ENCODE measurements around the gene ATXN10.

Gene ATXN10

DNA sequence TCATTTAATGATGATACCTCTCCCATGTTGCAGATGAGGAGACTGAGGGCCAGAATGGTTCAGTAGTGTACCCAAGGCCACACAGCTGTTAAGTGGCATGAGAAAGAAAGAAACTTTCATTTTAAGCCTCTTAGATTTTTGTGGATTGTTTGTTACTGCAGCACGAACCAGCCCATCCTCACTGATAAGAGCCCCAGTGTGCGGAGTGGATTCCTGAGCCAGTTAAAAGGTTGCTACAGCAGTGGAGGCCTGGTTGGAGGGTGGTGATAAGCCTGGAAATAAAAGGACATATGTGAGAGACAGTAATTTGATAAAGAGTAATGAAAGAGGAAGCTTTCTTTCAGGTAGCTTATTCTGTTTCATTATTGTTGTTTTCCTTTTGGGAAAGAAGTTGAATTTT, 89.0 kb downstream of the ATXN10 start:
- H3K4me3 ChIP-seq (ENCODE audit: low read length), result no peak overlapping the region
- no peak for TF ChIP-seq ZNF274 (IDR thresholded peaks at IDR 0.05; ENCODE audit: low read depth, low read length)

DNA sequence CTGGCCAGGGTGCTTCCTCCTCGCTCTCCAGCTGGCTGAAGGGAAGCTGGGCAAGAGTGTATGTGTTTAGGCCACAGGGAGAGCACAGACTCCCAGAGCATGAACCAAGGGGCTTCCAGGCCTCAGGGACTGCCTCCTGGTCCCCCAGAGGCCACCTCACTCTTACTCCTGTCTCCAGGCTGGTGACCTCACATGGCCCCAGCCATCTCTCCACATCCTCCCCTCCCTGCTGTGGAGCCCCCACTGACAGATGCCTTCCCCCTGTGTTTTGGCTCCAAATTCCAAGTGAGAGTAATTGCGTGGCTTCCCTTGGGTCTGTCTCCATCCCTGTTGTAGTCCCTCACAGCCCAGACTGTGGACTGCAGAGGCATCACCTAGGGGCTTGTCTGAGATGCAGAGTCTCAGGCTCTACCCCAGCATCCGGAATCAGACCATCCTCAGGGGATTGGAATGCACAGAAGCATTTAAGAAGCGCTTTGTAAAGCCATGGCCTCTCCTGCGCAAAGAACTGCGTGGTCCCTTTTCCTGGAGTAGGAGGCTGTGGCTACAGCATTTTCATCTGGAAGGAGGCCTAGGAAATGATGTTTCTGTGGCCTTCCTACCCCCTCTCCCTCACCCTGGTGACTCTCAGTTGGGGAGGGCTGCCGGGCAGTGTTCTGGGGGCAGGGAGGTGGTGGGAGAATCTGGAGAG, 91.1 kb downstream of the ATXN10 start:
- no peak for TF ChIP-seq ZNF274 (IDR thresholded peaks at IDR 0.05; ENCODE audit: low read depth, low read length)
- no peak overlapping the region for H3K4me3 ChIP-seq (ENCODE audit: low read length)

DNA sequence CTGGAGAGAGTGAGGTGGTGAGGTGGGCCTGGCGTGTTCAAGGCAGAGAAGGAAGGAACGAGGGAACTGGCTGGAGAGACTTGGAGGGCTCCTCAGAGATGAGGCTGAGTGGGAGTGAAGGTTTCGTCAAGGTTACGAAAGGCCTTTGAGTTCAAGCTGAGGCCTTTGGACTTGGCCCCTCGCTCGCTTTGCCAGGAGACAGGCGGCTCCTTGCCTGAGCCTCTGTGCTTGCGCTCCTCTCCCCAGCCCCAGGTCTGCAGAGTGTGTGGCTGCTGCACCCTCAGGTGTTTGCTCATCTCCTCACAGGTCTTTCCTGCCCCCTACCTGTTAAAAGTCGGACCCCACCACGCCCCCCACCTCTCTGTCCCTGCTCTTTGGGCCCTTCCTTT, 91.6 kb downstream of the ATXN10 start:
- H3K4me3 ChIP-seq (ENCODE audit: low read length), result no peak overlapping the region
- no peak for TF ChIP-seq ZNF274 (IDR thresholded peaks at IDR 0.05; ENCODE audit: low read depth, low read length)

DNA sequence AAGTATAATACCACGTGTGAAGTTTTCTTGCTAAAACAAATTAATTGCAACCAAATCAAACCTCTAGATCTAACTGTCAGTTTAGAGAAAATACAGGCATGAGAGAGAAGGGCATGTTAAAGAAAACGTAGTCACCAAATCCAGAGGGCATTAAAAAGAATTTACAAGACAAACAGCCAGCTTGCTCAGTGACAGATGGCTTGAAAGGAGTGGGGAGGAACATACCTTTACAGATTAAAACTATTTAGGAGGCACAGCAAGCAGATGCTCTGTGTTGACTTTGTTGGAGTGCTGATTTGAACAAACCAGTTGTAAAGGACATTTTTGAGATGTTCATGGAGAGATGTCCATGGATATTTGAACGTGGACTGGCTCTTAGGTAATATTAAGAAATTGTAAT, 96.9 kb downstream of the ATXN10 start:
- no peak overlapping the region for H3K4me3 ChIP-seq (ENCODE audit: low read length)
- no peak for TF ChIP-seq ZNF274 (IDR thresholded peaks at IDR 0.05; ENCODE audit: low read depth, low read length)

GRCh38 chr22:45769569-45770210, 98.1 kb downstream of the ATXN10 start:
- no peak overlapping the region for H3K4me3 ChIP-seq (ENCODE audit: low read length)
- no peak for TF ChIP-seq ZNF274 (IDR thresholded peaks at IDR 0.05; ENCODE audit: low read depth, low read length)

DNA sequence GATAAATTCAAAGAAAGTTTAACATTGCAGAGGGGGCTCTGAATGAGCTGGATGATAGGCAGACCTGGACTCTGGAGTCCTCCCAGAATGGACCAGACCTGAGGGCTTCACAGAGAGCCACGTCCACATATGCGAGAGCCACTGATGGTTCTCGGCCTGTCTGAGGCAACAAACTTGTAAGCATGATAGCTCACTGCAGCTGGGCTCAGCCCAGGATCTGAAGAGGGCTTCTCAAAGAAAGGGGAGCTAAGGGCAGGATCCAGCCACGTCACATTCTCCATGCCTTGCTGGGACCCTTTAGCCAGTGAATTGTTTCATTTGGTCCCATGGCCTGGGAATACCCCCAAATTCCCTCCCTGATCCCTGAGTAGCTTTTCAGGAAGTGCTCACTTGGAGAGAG, 98.9 kb downstream of the ATXN10 start:
- TF ChIP-seq ZNF274 (IDR thresholded peaks at IDR 0.05; ENCODE audit: low read depth, low read length), result no peak
- no peak overlapping the region for H3K4me3 ChIP-seq (ENCODE audit: low read length)

- no peak for TF ChIP-seq ZNF274 (IDR thresholded peaks at IDR 0.05; ENCODE audit: low read depth, low read length)
- H3K4me3 ChIP-seq (ENCODE audit: low read length), result no peak overlapping the region
Measured at GRCh38 chr22:45771057-45771456, 99.4 kb downstream of the ATXN10 start.

DNA sequence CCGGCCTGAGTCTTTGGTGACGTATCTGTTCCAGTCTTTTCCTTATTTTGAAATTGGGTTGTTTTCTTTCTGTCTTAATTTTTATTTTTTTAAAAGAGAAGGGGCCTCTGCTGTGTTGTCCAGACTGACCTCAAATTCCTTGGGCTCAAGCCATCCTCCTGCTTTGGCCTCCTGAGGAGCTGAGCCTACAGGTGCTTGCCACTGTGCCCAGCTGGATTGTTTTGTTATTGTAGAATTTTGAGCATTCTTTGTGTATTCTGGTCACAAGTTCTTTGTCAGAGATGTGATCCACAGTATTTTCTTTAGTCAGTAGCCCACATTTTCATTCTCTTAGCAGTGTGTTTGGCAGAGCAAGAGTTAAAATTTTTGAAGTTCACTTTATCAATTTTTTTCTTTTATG, 100.1 kb downstream of the ATXN10 start:
- H3K4me3 ChIP-seq (ENCODE audit: low read length), result no peak overlapping the region
- TF ChIP-seq ZNF274 (IDR thresholded peaks at IDR 0.05; ENCODE audit: low read depth, low read length), result no peak

DNA sequence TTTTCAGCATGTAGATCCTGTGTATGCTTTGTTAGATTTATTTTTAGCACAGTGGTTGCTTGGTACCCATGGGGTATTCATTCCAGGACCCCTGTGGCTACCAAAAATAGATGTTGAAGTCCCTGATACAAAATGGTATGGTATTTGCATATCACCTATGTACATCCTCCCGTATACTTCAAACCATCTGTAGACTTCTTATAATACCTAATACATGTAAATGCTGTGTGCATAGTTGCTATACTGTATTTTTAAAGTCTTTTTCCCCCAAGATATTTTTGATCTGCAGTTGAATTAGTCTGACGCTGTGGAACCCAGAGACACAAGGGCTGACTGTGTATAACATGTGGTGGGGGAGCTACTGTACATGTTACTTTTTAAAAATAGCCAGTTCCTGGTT, 101.1 kb downstream of the ATXN10 start:
- no peak overlapping the region for H3K4me3 ChIP-seq (ENCODE audit: low read length)
- no peak for TF ChIP-seq ZNF274 (IDR thresholded peaks at IDR 0.05; ENCODE audit: low read depth, low read length)

DNA sequence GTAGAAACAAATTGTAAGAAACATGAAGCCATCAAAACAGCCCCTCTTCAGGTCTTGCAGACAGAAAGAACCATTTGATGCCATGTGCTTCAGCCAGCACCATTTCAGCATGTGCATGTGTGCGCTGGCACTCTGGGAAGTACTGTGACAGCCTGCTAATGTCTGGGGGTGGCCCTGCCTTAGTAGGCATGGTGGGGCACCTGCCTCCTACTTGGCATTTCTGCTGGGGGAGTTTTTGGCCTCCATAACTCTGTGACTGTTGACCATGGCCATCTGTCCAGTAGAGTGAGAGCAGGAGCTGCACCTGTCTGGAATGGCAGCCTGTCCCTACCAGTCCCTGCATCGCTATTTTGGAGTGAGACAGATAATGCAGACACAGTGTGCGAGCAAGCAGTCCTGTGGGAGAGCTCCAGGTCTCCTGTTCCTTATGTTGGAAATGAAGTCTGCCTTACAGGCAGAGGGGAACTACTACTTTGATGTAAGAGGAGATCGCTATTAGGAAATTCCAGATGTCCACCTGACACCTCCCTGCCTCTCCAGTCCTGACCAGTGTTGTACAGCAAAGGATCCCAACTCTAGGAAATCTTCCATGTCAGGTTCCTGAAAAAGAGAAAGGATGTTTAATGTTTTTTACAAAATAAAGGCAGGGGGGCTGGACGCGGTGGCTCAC, 102.5 kb downstream of the ATXN10 start:
- no peak for TF ChIP-seq ZNF274 (IDR thresholded peaks at IDR 0.05; ENCODE audit: low read depth, low read length)
- no peak overlapping the region for H3K4me3 ChIP-seq (ENCODE audit: low read length)

DNA sequence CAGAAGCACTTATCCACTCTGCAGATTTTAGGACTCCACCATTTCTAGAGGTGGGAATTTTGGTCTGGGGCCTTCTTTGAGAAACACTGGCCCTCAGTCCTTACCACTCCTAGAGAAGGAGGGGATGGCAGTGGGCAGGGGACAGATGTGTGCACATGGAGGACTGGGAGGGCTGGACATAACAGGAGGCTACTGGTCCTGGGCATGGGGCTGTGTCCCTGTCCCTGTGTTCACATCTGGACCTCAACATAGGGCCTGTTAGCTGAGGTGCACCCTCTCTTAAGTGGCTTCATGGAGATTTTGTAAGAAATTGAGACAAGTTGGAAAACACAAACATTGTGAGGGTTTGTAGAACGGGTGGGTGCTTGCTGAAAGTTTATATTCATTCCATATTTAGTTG, 103.4 kb downstream of the ATXN10 start:
- TF ChIP-seq ZNF274 (IDR thresholded peaks at IDR 0.05; ENCODE audit: low read depth, low read length), result no peak
- H3K4me3 ChIP-seq (ENCODE audit: low read length), result peak overlapping the region; percentile 26; the same call in 1 of the 2 replicates

DNA sequence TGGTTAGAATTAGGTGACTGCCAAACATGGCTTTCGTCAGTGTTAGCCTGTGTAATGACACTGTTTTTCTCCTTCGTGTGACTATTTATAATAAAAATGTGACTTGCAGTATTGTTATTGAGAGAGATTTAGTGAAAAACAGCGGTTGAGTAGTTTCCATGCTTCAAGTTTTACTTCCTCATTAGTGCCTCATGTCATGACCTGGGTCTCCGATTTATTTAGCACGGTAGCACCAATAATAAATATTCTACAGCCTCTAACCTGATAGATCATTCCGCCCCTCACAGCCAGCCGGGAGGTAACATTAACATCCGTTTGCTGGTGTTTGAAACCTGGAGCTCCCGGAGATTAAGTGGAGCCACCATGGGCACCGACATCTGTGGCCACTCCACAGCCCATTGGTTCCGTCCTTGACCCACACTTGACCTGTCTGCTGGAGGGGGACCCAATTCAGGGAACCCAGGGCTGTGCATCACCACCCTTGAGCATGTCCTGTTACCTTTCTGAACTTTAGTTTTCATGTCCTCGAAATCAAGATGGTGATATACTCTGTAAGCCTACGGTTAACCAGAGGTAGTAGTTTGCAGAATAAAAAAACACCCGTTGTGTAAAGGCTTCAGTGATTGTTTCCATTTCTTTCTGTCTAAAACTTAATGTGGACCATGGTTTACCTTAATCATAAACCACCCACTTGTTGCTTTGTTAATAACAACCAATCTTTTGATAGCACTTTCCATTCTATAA, 104.1 kb downstream of the ATXN10 start:
- peak overlapping the region; percentile 48; the same call in 1 of the 2 replicates for H3K4me3 ChIP-seq (ENCODE audit: low read length)
- no peak for TF ChIP-seq ZNF274 (IDR thresholded peaks at IDR 0.05; ENCODE audit: low read depth, low read length)

DNA sequence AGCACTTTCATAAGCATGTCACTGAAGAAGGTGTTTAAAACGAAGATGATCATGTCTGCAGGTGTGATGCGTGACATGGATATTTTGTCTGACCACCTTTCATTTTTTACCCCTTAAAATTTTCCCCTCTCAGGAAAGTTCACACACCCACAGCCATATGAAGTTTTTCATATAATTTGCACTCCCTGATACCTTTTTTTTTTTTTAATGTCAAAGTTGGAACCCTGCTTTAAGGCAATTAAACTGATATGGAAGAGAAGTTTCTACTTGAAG, 104.6 kb downstream of the ATXN10 start:
- no peak overlapping the region for H3K4me3 ChIP-seq (ENCODE audit: low read length)

GRCh38 chr22:45777046-45777851, 105.6 kb downstream of the ATXN10 start:
- TF ChIP-seq ZNF274 (IDR thresholded peaks at IDR 0.05; ENCODE audit: low read depth, low read length), result no peak
- no peak overlapping the region for H3K4me3 ChIP-seq (ENCODE audit: low read length)

More for the DNA sequence above, 104.6 kb downstream of the ATXN10 start:
- no peak for TF ChIP-seq ZNF274 (IDR thresholded peaks at IDR 0.05; ENCODE audit: low read depth, low read length)

All from GM08714 (cell line).